OCI-LY1 (cell line): Measurements from ENCODE around the gene RHBDF1.

Experiments used
- H2AFZ ChIP-seq: fragments of 200-600 bp; sonication (generic), shearing (Covaris generic); 2 replicates; pipeline ENCODE4 v1.6.0; 2014; ENCODE audit warnings: antibody characterized with exemption, mild to moderate bottlenecking, low read length
- H3F3A ChIP-seq: fragments of 200-600 bp; sonication (generic), shearing (Covaris generic); 2 replicates; pipeline ENCODE4 v1.6.0; 2014; ENCODE audit warnings: mild to moderate bottlenecking, antibody characterized with exemption, low read length, moderate library complexity; ENCODE audit not compliant: insufficient read depth
- H3K27ac ChIP-seq: fragments of 200-600 bp; sonication (generic); 2 replicates; pipeline ENCODE4 v1.5.1; 2014; ENCODE audit warnings: low read length, mixed run types, mild to moderate bottlenecking, low read depth; ENCODE audit not compliant: poor library complexity, severe bottlenecking
- H3K27me3 ChIP-seq: fragments of 200-600 bp; sonication (generic); 2 replicates; pipeline ENCODE4 v1.6.0; 2014; ENCODE audit warnings: antibody characterized with exemption, mild to moderate bottlenecking, low read length, moderate library complexity; ENCODE audit not compliant: insufficient read depth
- H3K36me3 ChIP-seq: fragments of 200-600 bp; sonication (generic); 2 replicates; pipeline ENCODE4 v1.6.1; 2014; ENCODE audit warnings: mild to moderate bottlenecking, antibody characterized with exemption, low read length, moderate library complexity, mixed read lengths; ENCODE audit not compliant: insufficient read depth
- H3K4me1 ChIP-seq: fragments of 200-600 bp; sonication (generic); 2 replicates; pipeline ENCODE4 v1.5.1; 2014; ENCODE audit warnings: mild to moderate bottlenecking, low read length, moderate library complexity; ENCODE audit not compliant: insufficient read depth, severe bottlenecking
- H3K4me2 ChIP-seq: fragments of 200-600 bp; sonication (generic), shearing (Covaris generic); 2 replicates; pipeline ENCODE4 v1.6.1; 2014; ENCODE audit warnings: low read length
- H3K4me3 ChIP-seq: fragments of 200-600 bp; sonication (generic); 2 replicates; pipeline ENCODE4 v1.5.1; 2014; ENCODE audit warnings: low read length, low read depth, mild to moderate bottlenecking, mixed read lengths; ENCODE audit not compliant: poor library complexity, severe bottlenecking
- H3K79me2 ChIP-seq: fragments of 200-600 bp; shearing (Covaris generic); 2 replicates; pipeline ENCODE4 v1.6.1; 2016; ENCODE audit warnings: mixed run types, low read length, mixed read lengths; ENCODE audit not compliant: insufficient read depth
- H3K9ac ChIP-seq: fragments of 200-600 bp; sonication (generic), shearing (Covaris generic); 2 replicates; pipeline ENCODE4 v1.6.1; 2014; ENCODE audit warnings: mild to moderate bottlenecking, low read length, mixed read lengths
- H3K9me2 ChIP-seq: fragments of 200-600 bp; sonication (generic), shearing (Covaris generic); 2 replicates; pipeline ENCODE4 v1.6.1; 2014; ENCODE audit warnings: low read depth, mild to moderate bottlenecking, low read length, mixed read lengths
- H3K9me3 ChIP-seq: fragments of 200-600 bp; shearing (Covaris generic); 2 replicates; pipeline ENCODE4 v1.6.1; 2014; ENCODE audit warnings: low read length, mixed read lengths
- H4K20me1 ChIP-seq: fragments of 200-600 bp; sonication (generic), shearing (Covaris generic); 2 replicates; pipeline ENCODE4 v1.6.0; 2016; ENCODE audit warnings: mild to moderate bottlenecking, low read length; ENCODE audit not compliant: insufficient read depth
- CTCF ChIP-seq: fragments of 200-600 bp; sonication (generic), shearing (Covaris generic); IDR thresholded peaks from 2 replicates; pipeline ENCODE4 v1.5.1; 2017; ENCODE audit warnings: mild to moderate bottlenecking, antibody characterized with exemption, low read length, moderate library complexity, mixed read lengths
- EZH2 ChIP-seq: fragments of 200-600 bp; sonication (generic), shearing (Covaris generic); IDR thresholded peaks from 2 replicates; pipeline ENCODE4 v1.8.0; 2017; ENCODE audit warnings: borderline replicate concordance, mixed run types, mild to moderate bottlenecking, antibody characterized with exemption, low read length, moderate library complexity, mixed read lengths

Gene RHBDF1

DNA sequence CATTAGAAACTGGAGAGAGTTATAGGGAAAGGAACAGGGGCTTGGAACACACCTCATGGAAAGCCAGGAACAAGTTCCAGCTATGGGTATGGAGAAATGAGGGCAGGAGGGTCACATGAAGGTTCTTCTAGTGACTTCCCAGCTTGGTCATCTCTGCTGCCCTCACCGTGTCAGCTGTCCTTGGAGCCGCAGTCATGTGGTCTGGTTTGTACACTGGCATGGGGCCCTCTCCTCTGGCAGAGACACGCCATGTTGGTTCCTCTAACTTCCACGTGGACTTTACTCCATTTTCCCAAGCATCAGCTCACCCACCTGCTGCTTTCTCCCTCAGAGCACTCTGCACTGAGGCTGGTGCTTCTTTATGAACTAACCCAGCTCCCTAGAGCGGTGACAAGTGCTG, 31.9 kb upstream of the RHBDF1 start:
- H2AFZ ChIP-seq = no peak overlapping the region
- H3K4me2 ChIP-seq = no peak overlapping the region
- no peaks in the 10 kb centered on the region for H3K9me3 ChIP-seq
- H3K36me3 ChIP-seq = peaks cover 3% of the 10 kb centered on the region; the same call in 1 of the 2 replicates
- H3K79me2 ChIP-seq = no peaks in the 10 kb centered on the region
- no peak overlapping the region for H3K4me3 ChIP-seq
- no peak for TF ChIP-seq EZH2
- TF ChIP-seq CTCF = no peak
- H3K27ac ChIP-seq = no peak overlapping the region
- no peaks in the 10 kb centered on the region for H3F3A ChIP-seq
- no peaks in the 10 kb centered on the region for H3K4me1 ChIP-seq
- no peaks in the 10 kb centered on the region for H4K20me1 ChIP-seq
- no peaks in the 10 kb centered on the region for H3K9me2 ChIP-seq
- no peak overlapping the region for H3K9ac ChIP-seq
- no peaks in the 10 kb centered on the region for H3K27me3 ChIP-seq

DNA sequence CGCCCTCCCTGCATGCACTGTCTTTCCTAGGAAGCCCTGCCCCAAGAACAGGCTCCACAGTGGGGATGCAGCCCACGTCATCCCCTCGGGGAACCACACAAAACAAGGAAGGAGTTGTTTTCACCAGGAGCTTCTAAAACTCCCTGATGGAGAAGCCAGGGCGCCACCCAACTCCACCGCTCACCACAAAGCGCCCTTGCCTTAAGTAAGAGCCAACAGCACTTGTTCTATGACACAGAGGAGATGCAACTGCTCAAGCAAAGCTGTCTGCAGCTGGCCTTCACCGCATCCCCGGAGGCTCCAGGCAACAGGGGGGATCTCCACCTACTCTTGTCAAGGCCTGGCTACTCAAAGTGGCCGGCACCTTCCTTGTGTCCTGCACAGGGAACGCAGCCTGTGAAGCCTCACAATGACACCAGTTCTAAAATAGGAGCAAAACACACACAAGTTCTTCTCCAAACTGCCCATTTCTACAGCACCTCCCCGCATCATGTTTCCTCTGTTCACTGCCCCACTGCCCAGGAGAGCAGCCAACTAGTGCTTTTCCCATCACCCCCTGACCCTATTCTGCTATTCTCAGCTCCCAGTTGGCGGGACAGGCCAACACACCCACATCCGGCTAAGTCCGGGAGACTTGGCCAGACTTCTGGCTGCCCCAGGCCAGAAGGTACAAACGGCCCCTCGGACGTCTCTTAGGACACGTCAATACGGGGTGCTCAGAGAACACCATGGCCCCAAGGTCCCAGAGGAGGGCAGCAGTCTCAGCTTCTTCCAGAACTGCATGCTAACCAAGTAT, 29.8 kb upstream of the RHBDF1 start:
- Histone ChIP-seq H3K9me2 (no peaks in the 10 kb centered on the region), H2AFZ (no peak overlapping the region), H3F3A (no peaks in the 10 kb centered on the region), H3K27me3 (no peaks in the 10 kb centered on the region), H3K27ac (no peak overlapping the region), H3K9me3 (no peaks in the 10 kb centered on the region), H3K4me3 (no peak overlapping the region), H3K4me2 (no peak overlapping the region), H4K20me1 (no peaks in the 10 kb centered on the region), H3K4me1 (no peaks in the 10 kb centered on the region), H3K79me2 (no peaks in the 10 kb centered on the region), H3K36me3 (peaks cover 7% of the 10 kb centered on the region; the same call in 1 of the 2 replicates), H3K9ac (no peak overlapping the region)
- TF ChIP-seq EZH2 = no peak
- TF ChIP-seq CTCF = no peak

DNA sequence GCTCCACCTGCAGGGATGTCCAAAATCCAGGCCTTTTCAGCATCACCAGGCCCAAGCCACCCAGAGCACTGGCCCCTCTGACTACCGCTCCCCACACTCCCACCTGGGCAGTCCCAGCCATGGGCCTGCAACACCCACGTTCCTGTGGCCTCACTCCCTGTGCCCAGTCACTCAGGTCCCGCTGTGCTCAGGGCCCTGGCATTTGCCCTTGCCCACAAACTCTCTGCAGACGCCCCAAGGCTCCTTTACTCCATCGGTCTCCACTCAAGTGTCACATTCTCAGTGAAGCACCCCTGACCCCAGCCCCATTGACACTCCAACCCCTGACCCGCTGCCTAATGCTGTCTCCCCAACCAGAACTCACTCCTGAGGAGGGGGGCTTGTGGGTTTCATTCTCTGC, 29.2 kb upstream of the RHBDF1 start:
- no peaks in the 10 kb centered on the region for H3K4me1 ChIP-seq
- no peaks in the 10 kb centered on the region for H3K27me3 ChIP-seq
- H3F3A ChIP-seq = no peaks in the 10 kb centered on the region
- no peaks in the 10 kb centered on the region for H3K79me2 ChIP-seq
- no peak overlapping the region for H3K27ac ChIP-seq
- H3K9ac ChIP-seq = no peak overlapping the region
- no peak overlapping the region for H3K4me2 ChIP-seq
- no peaks in the 10 kb centered on the region for H3K9me3 ChIP-seq
- no peak overlapping the region for H3K4me3 ChIP-seq
- H2AFZ ChIP-seq = no peak overlapping the region
- peaks cover 7% of the 10 kb centered on the region; the same call in 1 of the 2 replicates for H3K36me3 ChIP-seq
- TF ChIP-seq CTCF (no peak), EZH2 (no peak)
- no peaks in the 10 kb centered on the region for H4K20me1 ChIP-seq
- H3K9me2 ChIP-seq = no peaks in the 10 kb centered on the region
